ENCODE data around the gene CHRM2.

DNA sequence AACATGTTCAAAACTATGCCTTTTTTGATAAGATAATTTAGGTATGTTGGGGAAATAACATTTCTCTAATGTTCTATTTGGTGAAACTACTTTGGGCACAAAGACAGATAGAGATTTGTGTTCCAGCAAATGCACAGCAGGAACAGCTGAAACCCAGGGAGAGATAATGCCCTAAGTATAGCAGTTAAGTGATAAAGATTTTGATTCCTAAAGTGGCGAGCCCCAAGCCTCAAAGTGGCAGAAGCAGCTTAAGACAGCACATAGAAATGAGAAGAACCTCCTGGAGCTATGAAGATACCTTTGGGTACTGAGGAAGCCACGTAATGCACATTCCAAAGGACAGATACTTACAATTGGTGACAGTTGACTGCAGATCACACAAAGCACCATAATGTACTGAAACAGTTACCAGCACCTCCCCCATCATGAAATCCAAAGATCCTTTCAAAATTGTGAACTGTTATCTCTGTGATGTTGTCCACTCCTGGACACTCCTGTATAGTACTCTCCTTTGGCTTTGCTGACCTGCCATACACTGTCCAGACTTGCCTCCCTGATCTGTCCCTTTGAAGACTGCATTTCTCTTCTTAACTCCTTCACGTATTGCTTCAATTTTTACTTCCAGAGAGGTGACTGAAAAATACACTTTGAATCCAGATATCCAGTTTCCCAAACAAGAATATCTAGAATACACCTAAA is 62.9 kb downstream of the CHRM2 start:
- TF ChIP-seq, protein P1, sequence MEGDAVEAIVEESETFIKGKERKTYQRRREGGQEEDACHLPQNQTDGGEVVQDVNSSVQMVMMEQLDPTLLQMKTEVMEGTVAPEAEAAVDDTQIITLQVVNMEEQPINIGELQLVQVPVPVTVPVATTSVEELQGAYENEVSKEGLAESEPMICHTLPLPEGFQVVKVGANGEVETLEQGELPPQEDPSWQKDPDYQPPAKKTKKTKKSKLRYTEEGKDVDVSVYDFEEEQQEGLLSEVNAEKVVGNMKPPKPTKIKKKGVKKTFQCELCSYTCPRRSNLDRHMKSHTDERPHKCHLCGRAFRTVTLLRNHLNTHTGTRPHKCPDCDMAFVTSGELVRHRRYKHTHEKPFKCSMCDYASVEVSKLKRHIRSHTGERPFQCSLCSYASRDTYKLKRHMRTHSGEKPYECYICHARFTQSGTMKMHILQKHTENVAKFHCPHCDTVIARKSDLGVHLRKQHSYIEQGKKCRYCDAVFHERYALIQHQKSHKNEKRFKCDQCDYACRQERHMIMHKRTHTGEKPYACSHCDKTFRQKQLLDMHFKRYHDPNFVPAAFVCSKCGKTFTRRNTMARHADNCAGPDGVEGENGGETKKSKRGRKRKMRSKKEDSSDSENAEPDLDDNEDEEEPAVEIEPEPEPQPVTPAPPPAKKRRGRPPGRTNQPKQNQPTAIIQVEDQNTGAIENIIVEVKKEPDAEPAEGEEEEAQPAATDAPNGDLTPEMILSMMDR (conservative IDR thresholded peaks at IDR 0.05 in 1 of 2, IDR thresholded peaks at IDR 0.05 in 1 of 2; ENCODE audit: low read depth in 1 of 2, low read length in 2 of 2): no peak
- no peak for TF ChIP-seq EZH2 (IDR thresholded peaks at IDR 0.05; ENCODE audit: low read length, missing control alignments)
